ENCODE measurements around the gene TPRG1L. TPM values are rescaled to one million over a fixed set of nuclear protein-coding genes. Genes with fewer than 3 reads are reported as not detected.

Gene TPRG1L
- total and polyA plus RNA-seq, 2 experiments from 2014 or later: 6.2 to 20.3 TPM

GRCh38 chr1:3663999-3664699 is 39.3 kb downstream of the TPRG1L start:
- Histone ChIP-seq H3K27ac (ENCODE audit: low read depth) (no peak overlapping the region), H3F3A (replicated peaks; ENCODE audit: low read depth) (0 out of 2 replicates have a peak, but pooled peaks cover 3% of the 10 kb centered on the region), H3K4me3 (no peak overlapping the region), H4K20me1 (replicated peaks; ENCODE audit: insufficient read depth) (no peaks in the 10 kb centered on the region), H3K4me1 (ENCODE audit: insufficient read depth) (no peaks in the 10 kb centered on the region), H3K36me3 (ENCODE audit: insufficient read depth) (no peaks in the 10 kb centered on the region), H2AFZ (peak overlapping the region; percentile 78; the same call in 1 of the 2 replicates), H3K79me2 (replicated peaks; ENCODE audit: insufficient read depth) (no peaks in the 10 kb centered on the region), H3K4me2 (no peak overlapping the region), H3K9me2 (ENCODE audit: insufficient read depth) (no peaks in the 10 kb centered on the region), H3K27me3 (ENCODE audit: insufficient read depth) (peaks cover 6% of the 10 kb centered on the region; the same call in 1 of the 2 replicates)
- Mint-ChIP-seq H3K27me3 (ENCODE audit: insufficient read depth, low read depth, poor library complexity) (peaks cover 21% of the 10 kb centered on the region), H3K4me1 (peaks cover 14% of the 10 kb centered on the region), H3K9me3 (no peaks in the 10 kb centered on the region; the same call in 2 of the 3 replicates), H3K4me3 (no peak overlapping the region), H3K36me3 (ENCODE audit: low read depth) (no peaks in the 10 kb centered on the region), H3K27ac (no peak overlapping the region)
- ATAC-seq (peak; percentile 56), DNase-seq (ENCODE audit: low spot score) (no peak)
- TF ChIP-seq NANOG (IDR thresholded peaks at IDR 0.05; ENCODE audit: borderline replicate concordance): no peak
- TF ChIP-seq ETS1 (IDR thresholded peaks at IDR 0.05): no peak
- TF ChIP-seq CTCF (conservative IDR thresholded peaks at IDR 0.05; ENCODE audit: low read depth in 2 of 2): 0 out of 4 replicates have a peak, but pooled peaks of 1 of the 2 experiments have one; percentile 10

- no peak for DNase-seq (ENCODE audit: low spot score)
- Mint-ChIP-seq H3K9me3 (no peaks in the 10 kb centered on the region; the same call in 2 of the 3 replicates), H3K4me1 (peaks cover 14% of the 10 kb centered on the region), H3K36me3 (ENCODE audit: low read depth) (no peaks in the 10 kb centered on the region), H3K27ac (no peak overlapping the region), H3K27me3 (ENCODE audit: insufficient read depth, low read depth, poor library complexity) (peaks cover 21% of the 10 kb centered on the region), H3K4me3 (no peak overlapping the region; the same call in 2 of the 3 replicates)
- Histone ChIP-seq H3K9me2 (ENCODE audit: insufficient read depth) (no peaks in the 10 kb centered on the region), H3K4me1 (ENCODE audit: insufficient read depth) (no peaks in the 10 kb centered on the region), H3K4me2 (no peak overlapping the region), H3F3A (replicated peaks; ENCODE audit: low read depth) (0 out of 2 replicates have a peak, but pooled peaks cover 3% of the 10 kb centered on the region), H3K36me3 (ENCODE audit: insufficient read depth) (no peaks in the 10 kb centered on the region), H4K20me1 (replicated peaks; ENCODE audit: insufficient read depth) (no peaks in the 10 kb centered on the region), H3K79me2 (replicated peaks; ENCODE audit: insufficient read depth) (no peaks in the 10 kb centered on the region), H3K27ac (ENCODE audit: low read depth) (no peak overlapping the region), H3K4me3 (no peak overlapping the region), H3K27me3 (ENCODE audit: insufficient read depth) (peaks cover 3% of the 10 kb centered on the region; the same call in 1 of the 2 replicates), H2AFZ (peak overlapping the region; percentile 78; the same call in 1 of the 2 replicates)
- ATAC-seq: no peak
- TF ChIP-seq EZH2phosphoT487 (IDR thresholded peaks at IDR 0.05; ENCODE audit: unreplicated experiment): no peak
- TF ChIP-seq CTCF (conservative IDR thresholded peaks at IDR 0.05; ENCODE audit: low read depth in 2 of 2): no peak
- no peak for TF ChIP-seq NANOG (IDR thresholded peaks at IDR 0.05; ENCODE audit: borderline replicate concordance)
- TF ChIP-seq ZNF462 (CRISPR knock-in tag; IDR thresholded peaks at IDR 0.05): no peak
Measured at GRCh38 chr1:3664700-3665375, 40.0 kb downstream of the TPRG1L start.
